GM21528 (cell line): ENCODE results near the gene ZBTB20.

Experiments
- ATAC-seq: cut with Tn5 transposase; IDR thresholded peaks from one replicate; pipeline ENCODE4 v1.9.1; 2021; ENCODE audit warnings: mild to moderate bottlenecking, moderate library complexity; ENCODE audit not compliant: unreplicated experiment, low FRiP score

ZBTB20 gene

DNA sequence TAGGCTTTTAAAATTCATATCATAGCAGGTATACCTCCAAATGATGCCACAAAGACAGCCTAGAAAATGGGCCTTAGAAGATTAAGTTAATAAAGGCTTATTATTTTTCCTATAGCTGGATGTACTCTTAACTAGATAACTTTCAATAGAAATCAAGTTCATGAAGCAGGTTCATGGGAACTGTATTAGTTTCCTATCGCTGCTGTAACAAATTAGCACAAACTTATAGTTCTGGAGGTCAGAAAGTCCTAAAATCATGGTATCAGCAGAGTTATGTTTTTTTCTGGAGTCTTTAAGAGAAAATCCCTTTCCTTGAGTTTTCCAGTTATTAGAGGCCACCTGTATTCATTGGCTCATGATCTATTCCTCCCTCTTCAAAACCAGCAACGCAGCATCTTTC, 583.4 kb downstream of the ZBTB20 start:
- no peak for ATAC-seq

DNA sequence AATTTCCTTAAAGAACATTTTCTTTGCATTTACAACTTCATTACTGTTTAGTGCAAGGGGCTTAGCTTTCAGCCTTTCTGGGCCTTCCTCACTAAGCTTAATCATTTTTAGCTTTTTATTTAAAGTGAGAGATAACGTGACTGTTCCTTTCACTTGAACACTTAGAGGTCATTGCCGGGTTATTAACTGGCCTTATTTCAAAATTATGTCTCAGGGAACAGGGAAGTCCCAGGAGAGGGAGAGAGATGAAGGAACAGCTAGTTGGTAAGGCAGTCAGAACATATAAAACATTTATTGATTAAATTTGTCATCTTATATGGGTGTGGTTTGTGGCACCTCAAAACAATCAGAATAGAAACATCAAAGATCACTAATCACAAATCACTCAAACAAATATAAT, 584.5 kb downstream of the ZBTB20 start:
- no peak for ATAC-seq

DNA sequence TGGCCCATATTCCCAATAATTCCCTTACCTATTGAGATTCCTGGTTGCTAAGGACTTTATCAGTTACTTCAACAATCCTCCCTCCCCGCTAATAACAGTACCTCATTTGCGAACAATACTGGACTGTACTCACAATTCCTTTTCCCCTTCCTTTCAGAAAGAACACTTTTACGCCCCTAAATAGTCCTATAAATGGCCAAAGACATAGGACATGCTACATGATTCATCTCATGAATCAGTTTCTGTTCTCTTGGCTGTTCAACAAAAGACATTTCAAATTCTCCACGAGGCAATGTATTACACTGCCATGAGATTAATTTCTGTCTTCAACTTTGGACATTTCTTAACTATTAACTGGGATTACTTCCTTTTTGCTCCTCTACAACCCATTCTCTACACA, 588.8 kb downstream of the ZBTB20 start:
- ATAC-seq = no peak

- no peak for ATAC-seq
Measured at GRCh38 chr3:114557791-114558190, 589.3 kb downstream of the ZBTB20 start.

DNA sequence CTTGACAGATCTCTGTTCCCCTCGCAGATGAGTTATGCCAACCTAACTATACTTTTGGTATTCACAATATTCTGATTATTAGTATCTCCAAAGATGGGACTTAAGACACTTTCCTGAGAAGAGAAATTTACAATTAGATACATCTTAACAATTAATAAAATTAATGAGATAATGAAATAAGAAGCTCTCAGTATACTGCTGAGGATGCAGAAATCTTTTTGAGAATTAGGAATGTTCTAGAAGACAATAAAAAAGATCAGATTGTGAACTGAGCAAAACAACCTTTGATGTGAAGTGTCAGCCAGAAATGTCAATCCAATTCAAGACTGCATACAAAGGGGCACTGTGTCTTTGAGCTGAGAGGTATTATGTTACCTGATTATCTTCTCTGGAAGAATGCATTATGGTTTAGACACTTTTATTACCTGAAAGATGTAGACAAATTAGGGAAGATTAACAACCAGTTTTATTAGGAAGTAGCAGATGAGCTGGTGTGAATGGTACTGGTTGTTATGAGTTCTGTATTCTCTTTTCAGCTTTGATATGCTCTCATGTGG, 590.4 kb downstream of the ZBTB20 start:
- no peak for ATAC-seq

DNA sequence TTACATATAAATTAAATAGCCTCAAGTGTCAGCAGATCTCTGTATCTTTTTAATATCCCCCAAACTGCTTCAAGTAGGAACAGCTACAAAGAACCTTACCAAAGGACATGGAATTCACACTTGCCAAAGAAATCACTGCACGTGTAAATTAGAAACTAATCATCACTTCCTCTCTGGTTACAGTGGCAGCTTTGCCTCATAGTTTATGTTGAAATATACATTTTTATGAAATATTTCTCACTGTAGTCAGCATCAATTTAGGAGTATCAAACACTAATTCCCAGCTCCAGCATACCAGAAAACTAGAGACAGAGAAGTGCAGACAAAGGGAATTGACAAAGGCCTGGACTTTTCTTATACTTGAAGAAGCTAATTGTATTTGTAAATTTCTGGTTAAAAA, 592.4 kb downstream of the ZBTB20 start:
- ATAC-seq = no peak

- ATAC-seq = no peak
Measured at GRCh38 chr3:114553949-114554593, 593.0 kb downstream of the ZBTB20 start.

DNA sequence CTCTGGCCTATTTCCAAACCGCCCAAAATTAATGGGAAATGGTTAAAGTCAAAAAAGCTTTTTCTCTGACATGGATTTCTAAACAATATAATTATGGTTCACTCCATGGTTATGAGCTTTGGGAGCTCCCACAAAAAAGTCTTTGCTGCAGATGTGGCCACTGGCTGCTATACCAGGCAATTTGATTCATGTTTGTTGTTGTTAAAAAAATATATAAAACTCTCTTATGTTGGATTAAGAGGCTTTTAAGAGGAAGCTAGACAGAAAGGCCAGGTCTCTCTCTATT, 594.6 kb downstream of the ZBTB20 start:
- no peak for ATAC-seq

GRCh38 chr3:114551770-114552526, 595.1 kb downstream of the ZBTB20 start:
- no peak for ATAC-seq

DNA sequence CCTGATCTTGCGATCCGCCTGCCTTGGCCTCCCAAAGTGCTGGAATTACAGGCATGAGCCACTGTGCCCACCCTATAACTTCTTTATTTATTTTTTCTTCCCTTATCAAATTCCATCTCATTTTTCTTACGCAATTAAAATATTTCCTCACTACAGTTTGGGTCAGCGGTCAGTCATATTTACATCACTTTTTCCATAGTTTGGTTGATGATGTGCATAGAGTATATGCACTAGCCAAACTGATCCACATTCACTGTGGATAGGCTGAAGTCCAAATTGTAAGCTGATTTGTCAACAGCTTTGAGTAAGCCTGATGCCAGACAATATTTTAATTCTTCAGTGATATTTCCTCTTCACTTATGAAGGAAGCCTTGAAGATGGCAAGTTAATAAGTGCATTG, 596.9 kb downstream of the ZBTB20 start:
- no peak for ATAC-seq

DNA sequence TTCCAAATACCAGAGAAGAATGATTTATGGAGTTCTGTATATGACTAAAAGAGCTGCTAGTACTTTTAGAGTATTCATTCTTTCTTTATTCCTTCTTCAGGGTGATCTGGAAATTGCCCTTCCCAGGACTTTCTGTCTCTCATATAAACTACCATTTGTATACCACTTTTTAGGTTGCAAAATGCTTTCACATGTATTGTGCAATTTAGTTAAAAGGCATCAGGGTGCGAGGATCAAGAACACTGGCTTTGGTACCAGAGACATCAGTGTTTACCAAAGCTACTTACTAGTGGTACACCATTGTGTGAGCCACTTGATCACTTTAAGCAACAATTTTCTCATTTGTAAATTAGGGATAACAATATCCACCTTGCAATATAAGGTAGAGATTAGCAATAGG, 601.9 kb downstream of the ZBTB20 start:
- ATAC-seq = no peak

GRCh38 chr3:114542359-114542758, 604.7 kb downstream of the ZBTB20 start:
- no peak for ATAC-seq

DNA sequence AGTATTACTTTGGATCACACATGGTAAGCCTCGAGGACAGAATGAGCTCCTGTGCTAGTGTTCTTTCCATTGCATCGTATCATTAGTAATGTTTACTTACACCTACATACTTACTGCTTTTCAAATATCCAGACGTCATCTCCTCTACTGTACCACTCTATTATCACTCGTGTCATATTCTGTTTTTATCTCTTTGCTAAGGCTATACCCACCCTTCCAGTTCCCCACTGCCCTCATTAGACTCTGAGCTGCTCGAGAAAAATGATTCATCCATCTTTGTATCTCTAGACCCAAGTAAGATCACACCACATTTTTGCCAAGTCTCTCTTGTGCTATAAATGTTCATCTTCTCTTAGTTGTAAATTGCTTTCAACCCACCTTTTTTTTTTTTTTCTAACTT, 607.6 kb downstream of the ZBTB20 start:
- no peak for ATAC-seq

GRCh38 chr3:114538211-114538610, 608.9 kb downstream of the ZBTB20 start:
- no peak for ATAC-seq

DNA sequence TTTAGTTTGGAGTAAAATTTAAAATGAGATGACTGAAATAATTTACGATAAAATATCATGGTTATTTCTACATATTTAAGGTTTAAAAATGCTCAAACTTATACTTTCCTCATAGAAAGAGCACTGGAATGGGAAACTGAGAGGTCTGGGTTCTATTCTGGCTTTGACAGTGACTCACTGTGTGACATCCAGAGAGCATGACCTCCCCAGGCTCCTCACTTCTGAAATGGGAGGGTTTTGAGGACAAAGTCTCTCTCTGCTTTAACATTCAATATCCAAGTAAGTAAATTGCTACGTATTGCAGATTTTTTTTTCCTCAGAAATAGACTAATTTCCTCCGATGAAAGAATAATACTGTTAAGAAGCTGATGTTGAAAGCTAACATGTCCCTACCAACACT, 618.6 kb downstream of the ZBTB20 start:
- ATAC-seq = no peak

GRCh38 chr3:114527036-114527644, 619.9 kb downstream of the ZBTB20 start:
- ATAC-seq = no peak

DNA sequence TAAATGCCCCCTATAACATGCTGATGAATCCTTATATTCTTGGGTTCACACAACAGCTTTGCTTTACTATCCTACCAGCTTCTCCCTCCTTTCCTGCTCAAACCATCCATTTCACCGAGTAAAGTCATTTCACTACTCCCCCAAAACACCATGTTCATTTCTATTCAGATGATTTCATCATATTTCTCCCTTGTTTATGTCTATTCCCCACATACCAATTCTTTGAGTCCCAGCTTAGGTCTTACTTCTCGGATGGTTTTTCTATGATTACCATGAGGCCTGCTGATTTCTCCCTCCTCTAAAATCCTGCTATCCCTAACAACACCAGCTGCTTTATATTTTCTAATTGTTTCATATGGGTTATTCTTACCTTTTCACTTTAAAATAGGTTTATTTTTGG, 621.8 kb downstream of the ZBTB20 start:
- no peak for ATAC-seq

DNA sequence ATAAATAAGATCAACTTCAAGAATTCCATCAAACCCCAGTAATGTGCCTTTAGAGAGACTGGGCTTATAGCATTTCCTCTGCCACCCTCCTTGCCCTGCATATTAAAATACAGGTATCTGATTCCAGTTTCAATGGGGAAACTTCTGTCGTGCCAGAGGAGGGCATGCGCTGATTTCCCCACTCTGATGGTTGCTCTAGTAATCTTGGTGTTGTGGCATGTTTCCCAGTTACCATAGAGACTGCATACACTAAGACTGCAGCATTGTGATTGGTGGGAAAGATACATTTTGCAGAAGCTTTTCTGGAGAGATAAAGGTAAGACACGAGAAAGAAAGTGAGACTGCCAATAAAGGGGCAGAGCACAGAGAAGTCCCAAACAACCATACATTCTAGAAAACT, 627.7 kb downstream of the ZBTB20 start:
- ATAC-seq = peak; percentile 75

DNA sequence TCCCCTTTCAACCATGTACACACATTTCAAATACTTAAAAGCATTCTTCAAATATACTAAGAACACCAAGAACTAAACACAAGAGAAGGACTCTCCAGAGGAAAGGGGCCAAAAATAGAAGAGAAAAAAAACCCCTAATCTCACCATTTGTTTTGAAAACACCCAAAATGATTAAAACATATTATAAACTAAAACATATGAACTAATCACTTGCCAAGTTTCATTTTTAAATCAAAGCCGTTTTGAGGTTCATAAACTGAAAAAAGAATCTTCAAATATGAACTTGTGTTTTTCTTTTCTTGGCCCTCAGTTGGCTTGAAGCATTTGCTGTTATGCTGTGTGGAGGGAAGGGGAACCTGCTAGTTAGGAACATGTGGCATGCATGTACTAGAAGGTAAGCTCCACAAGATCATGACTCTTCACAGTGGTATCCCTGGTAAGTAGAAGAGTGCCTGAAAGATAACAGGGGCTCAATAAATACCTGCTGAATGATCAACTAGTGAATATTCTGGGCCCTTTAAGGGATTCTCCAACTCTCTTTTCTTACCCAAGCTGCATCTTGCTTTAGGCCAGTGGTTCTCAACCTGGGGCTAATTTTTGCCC, 628.8 kb downstream of the ZBTB20 start:
- no peak for ATAC-seq

- no peak for ATAC-seq
Measured at GRCh38 chr3:114510201-114510600, 636.9 kb downstream of the ZBTB20 start.

GRCh38 chr3:114509756-114510155, 637.3 kb downstream of the ZBTB20 start:
- ATAC-seq = no peak
